ENCODE results near the gene B4GALT7.

Gene B4GALT7

GRCh38 chr5:177601126-177601525, 1.2 kb downstream of the B4GALT7 start:
- TF ChIP-seq CEBPB (IDR thresholded peaks at IDR 0.05) (no peak), TCF12 (IDR thresholded peaks at IDR 0.05; ENCODE audit: low read depth) (no peak), ZBTB7A (IDR thresholded peaks at IDR 0.05; ENCODE audit: low read depth) (no peak), EGR1 (IDR thresholded peaks at IDR 0.05) (no peak), NFIC (IDR thresholded peaks at IDR 0.05) (no peak), FOXM1 (IDR thresholded peaks at IDR 0.05; ENCODE audit: borderline replicate concordance, low read depth) (no peak), TEAD4 (IDR thresholded peaks at IDR 0.05) (no peak), USF1 (IDR thresholded peaks at IDR 0.05) (no peak), RAD21 (IDR thresholded peaks at IDR 0.05; ENCODE audit: low read depth) (no peak), EP300 (IDR thresholded peaks at IDR 0.05; ENCODE audit: borderline replicate concordance) (no peak), CREB1 (IDR thresholded peaks at IDR 0.05; ENCODE audit: low read depth) (no peak), YY1 (IDR thresholded peaks at IDR 0.05; ENCODE audit: low read depth) (no peak), TAF1 (IDR thresholded peaks at IDR 0.05; ENCODE audit: low read depth) (no peak)
- TF ChIP-seq, protein P1, sequence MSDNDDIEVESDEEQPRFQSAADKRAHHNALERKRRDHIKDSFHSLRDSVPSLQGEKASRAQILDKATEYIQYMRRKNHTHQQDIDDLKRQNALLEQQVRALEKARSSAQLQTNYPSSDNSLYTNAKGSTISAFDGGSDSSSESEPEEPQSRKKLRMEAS (IDR thresholded peaks at IDR 0.05): no peak
- TF ChIP-seq, protein P2, sequence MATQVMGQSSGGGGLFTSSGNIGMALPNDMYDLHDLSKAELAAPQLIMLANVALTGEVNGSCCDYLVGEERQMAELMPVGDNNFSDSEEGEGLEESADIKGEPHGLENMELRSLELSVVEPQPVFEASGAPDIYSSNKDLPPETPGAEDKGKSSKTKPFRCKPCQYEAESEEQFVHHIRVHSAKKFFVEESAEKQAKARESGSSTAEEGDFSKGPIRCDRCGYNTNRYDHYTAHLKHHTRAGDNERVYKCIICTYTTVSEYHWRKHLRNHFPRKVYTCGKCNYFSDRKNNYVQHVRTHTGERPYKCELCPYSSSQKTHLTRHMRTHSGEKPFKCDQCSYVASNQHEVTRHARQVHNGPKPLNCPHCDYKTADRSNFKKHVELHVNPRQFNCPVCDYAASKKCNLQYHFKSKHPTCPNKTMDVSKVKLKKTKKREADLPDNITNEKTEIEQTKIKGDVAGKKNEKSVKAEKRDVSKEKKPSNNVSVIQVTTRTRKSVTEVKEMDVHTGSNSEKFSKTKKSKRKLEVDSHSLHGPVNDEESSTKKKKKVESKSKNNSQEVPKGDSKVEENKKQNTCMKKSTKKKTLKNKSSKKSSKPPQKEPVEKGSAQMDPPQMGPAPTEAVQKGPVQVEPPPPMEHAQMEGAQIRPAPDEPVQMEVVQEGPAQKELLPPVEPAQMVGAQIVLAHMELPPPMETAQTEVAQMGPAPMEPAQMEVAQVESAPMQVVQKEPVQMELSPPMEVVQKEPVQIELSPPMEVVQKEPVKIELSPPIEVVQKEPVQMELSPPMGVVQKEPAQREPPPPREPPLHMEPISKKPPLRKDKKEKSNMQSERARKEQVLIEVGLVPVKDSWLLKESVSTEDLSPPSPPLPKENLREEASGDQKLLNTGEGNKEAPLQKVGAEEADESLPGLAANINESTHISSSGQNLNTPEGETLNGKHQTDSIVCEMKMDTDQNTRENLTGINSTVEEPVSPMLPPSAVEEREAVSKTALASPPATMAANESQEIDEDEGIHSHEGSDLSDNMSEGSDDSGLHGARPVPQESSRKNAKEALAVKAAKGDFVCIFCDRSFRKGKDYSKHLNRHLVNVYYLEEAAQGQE (IDR thresholded peaks at IDR 0.05; ENCODE audit: low read depth): no peak

GRCh38 chr5:177601577-177602457, 1.9 kb downstream of the B4GALT7 start:
- TF ChIP-seq ZBTB7A (IDR thresholded peaks at IDR 0.05; ENCODE audit: low read depth) (no peak), RAD21 (IDR thresholded peaks at IDR 0.05; ENCODE audit: low read depth) (peak; percentile 1; the same call in 1 of the 2 replicates)

- TF ChIP-seq, protein P1 (IDR thresholded peaks at IDR 0.05): no peak
- TF ChIP-seq USF1 (IDR thresholded peaks at IDR 0.05): no peak
- TF ChIP-seq EP300 (IDR thresholded peaks at IDR 0.05; ENCODE audit: borderline replicate concordance): no peak
- TF ChIP-seq, protein P2 (IDR thresholded peaks at IDR 0.05; ENCODE audit: low read depth): no peak
- no peak for TF ChIP-seq ZBTB7A (IDR thresholded peaks at IDR 0.05; ENCODE audit: low read depth)
- TF ChIP-seq CEBPB (IDR thresholded peaks at IDR 0.05): no peak
- TF ChIP-seq EGR1 (IDR thresholded peaks at IDR 0.05): no peak
- TF ChIP-seq FOXM1 (IDR thresholded peaks at IDR 0.05; ENCODE audit: borderline replicate concordance, low read depth): no peak
- TF ChIP-seq TCF12 (IDR thresholded peaks at IDR 0.05; ENCODE audit: low read depth): no peak
- TF ChIP-seq CREB1 (IDR thresholded peaks at IDR 0.05; ENCODE audit: low read depth): no peak
- no peak for TF ChIP-seq RAD21 (IDR thresholded peaks at IDR 0.05; ENCODE audit: low read depth)
- TF ChIP-seq YY1 (IDR thresholded peaks at IDR 0.05; ENCODE audit: low read depth): no peak
- TF ChIP-seq TAF1 (IDR thresholded peaks at IDR 0.05; ENCODE audit: low read depth): no peak
These were observed 2.5 kb downstream of the B4GALT7 start for GRCh38 chr5:177602458-177602830.

GRCh38 chr5:177603631-177604030, 3.7 kb downstream of the B4GALT7 start:
- TF ChIP-seq FOXM1 (IDR thresholded peaks at IDR 0.05; ENCODE audit: borderline replicate concordance, low read depth): no peak
- TF ChIP-seq CREB1 (IDR thresholded peaks at IDR 0.05; ENCODE audit: low read depth): no peak
- TF ChIP-seq NFIC (IDR thresholded peaks at IDR 0.05): no peak
- no peak for TF ChIP-seq TEAD4 (IDR thresholded peaks at IDR 0.05)
- TF ChIP-seq, protein P1 (IDR thresholded peaks at IDR 0.05): no peak
- no peak for TF ChIP-seq EP300 (IDR thresholded peaks at IDR 0.05; ENCODE audit: borderline replicate concordance)
- TF ChIP-seq EGR1 (IDR thresholded peaks at IDR 0.05): no peak
- TF ChIP-seq CEBPB (IDR thresholded peaks at IDR 0.05): no peak
- TF ChIP-seq YY1 (IDR thresholded peaks at IDR 0.05; ENCODE audit: low read depth): no peak
- TF ChIP-seq RAD21 (IDR thresholded peaks at IDR 0.05; ENCODE audit: low read depth): no peak
- TF ChIP-seq USF1 (IDR thresholded peaks at IDR 0.05): no peak
- TF ChIP-seq, protein P2 (IDR thresholded peaks at IDR 0.05; ENCODE audit: low read depth): no peak
- TF ChIP-seq TCF12 (IDR thresholded peaks at IDR 0.05; ENCODE audit: low read depth): no peak
- TF ChIP-seq TAF1 (IDR thresholded peaks at IDR 0.05; ENCODE audit: low read depth): no peak
- no peak for TF ChIP-seq ZBTB7A (IDR thresholded peaks at IDR 0.05; ENCODE audit: low read depth)
